Activated T-cell treated with anti-CD3 and anti-CD28 coated beads for 4 hours (primary cell): ENCODE results near the gene SLBP.

Source experiments
- DNase-seq: peaks from one replicate; pipeline ENCODE4 v3.0.0-alpha.2; 2020

SLBP gene

DNA sequence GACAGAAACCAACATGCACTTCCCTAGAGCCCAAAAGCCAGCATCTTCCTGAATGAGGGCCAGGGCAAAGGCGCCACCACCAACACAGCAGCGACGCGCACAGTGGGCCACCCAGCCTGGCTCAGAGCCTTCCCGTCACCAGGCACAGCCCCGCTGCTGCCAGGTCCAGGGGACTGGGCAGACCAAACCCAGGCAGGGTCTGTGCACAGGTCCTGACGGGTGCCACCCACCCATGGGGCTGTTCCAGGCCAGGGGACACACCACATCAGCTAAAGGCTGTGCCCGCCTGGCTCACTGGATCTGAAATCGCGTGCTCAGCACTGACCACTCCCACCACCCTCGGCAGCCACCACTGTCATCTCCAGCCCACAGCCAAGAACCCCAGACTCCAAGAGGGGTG lies 41.8 kb downstream of the SLBP start:
- no peak for DNase-seq

DNA sequence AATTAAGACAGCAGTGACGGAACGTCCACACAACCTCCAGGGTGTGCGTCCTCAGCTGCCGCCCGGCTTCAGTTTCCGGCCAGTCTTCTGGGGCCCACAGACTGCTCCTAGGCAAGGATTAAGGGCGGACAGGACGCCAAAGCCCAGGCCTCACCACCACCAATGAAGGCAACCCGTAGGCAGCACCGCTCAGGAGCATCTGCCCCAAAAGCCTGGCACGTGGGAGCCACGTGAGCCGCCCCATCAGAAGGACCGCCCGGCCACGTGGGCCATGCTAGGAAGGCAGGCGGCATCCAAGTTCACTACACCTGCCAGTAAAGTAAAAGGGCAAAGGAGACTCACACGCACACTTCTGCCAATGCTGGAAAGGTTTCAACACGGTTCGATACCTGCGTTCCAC lies 42.3 kb downstream of the SLBP start:
- DNase-seq: no peak

DNA sequence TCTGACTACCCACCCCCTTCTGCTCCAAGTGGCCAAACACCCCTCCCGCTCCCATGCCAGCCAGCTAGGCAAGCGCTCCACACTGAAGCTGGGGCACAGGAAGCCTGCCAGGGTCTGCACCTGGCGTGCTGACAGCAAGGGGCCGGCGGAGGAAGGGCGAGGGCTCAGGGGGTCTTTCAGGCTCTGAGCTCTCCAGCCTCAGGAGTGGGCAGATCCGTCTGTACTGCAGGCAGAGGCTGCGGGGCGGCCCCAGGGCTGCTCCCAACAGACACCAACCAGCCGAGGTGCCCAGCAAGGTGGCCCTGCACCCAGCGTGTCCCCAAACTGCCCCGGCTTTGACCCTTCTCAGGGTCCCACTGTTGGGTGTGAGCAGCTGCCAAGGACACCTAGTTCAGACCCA lies 42.8 kb downstream of the SLBP start:
- no peak for DNase-seq

DNA sequence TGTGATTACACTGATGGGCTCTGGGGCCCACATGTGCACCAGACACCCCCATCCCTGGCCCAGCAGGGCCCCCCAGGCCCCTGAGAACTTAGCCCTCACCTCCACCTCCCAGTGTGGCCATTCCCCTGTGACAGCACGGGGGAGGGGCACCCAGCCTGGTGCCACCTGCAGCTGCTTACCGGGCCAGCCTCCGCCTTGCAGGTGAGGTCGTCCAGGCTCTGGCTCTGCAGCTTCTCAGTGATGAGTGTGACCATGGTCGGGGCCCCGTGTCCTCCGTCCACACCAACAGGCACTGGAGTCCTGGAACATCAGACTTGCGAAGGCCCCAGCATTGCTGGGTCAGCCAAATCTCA lies 43.7 kb downstream of the SLBP start:
- no peak for DNase-seq

DNA sequence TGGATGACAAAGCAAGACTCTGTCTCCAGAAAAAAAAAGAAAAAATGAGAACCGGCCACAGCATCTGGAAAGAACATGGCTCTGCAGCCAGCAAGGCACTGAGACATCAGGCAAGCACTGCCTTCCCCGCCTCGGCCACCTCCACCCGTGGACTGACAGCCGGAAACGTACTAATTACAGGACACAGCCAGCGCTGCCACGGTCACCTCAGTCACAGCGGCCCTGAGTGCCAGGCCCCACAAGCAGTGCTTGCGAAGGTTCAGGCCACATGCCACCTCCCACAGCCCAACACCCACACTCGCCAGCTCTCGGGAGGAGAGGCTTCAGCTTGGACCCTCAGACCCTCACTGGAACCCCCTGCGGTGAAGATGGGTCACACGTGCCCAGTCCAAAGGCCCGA lies 44.8 kb downstream of the SLBP start:
- no peak for DNase-seq

DNA sequence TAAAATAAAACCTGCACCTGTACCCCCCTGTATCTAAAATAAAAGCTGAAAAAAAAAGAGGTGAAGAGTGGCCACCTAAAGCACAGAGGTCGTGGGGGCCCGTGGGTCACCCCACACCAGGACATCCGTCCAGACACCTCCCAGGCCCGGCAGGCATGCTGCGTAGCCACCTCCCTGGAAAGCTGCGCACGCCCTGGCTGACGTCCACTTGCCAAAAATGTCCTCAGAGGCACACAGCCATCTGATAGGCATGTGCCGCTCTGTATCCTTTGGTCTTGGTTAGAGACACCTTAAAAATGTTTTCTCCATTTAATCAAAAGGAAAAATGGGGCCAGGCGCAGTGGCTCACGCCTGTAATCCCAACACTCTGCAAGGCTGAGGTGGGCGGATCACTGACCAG lies 45.7 kb downstream of the SLBP start:
- no peak for DNase-seq

DNA sequence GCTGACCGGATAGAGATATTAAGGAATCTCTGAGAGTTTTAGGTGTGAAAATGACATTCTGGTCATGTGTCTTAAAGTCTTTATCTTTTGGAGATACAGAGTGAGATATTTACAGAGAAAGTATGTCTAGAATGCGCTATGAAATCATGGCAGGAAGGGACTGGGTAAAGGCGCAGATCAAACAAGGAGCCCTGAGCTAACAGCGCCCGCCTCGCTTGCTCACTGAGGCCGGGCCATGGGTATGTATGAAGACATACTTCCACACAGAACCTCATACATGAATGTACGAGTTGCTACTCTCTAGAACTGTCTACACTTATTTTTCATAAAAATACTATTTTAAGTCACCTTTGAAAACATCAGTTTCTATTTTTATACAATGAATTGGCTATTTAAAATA lies 48.0 kb downstream of the SLBP start:
- DNase-seq: no peak

DNA sequence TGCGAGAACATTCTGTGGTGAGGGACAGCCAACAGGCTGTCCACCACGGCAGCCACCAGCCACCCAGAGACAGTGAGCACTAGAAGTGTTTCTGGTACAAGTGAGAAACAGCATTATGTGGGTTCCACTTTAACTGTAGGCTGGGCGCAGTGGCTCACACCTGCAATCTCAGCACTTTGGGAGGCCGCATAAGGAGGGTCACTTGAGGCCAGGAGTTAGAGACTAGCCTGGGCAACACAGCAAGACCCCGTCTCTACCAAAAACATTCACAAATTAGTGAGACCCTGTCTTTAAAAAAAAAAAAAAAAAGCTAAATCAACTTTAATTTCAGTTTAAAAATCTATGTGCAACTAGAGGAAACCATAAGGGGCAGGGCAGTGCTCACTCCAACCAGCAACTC lies 48.6 kb downstream of the SLBP start:
- DNase-seq: no peak

DNA sequence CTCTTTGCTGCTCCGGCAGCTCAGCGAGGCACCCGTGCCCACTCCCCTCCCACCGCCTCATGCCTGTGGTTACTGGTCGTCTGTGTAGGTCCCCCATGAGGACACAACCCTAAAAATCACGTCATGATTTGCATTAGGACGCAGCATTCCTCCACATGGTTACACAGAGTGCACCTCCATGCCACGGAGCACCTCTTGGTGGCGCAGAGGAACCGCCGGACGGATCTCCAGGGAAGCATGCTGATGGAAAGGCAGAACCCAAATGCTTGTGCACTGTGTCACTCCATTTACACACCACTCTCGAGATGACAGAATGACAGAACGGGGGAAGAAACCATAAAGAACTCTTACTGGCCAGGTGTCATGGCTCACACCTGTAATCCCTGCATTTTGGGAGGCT lies 50.4 kb downstream of the SLBP start:
- DNase-seq: no peak

DNA sequence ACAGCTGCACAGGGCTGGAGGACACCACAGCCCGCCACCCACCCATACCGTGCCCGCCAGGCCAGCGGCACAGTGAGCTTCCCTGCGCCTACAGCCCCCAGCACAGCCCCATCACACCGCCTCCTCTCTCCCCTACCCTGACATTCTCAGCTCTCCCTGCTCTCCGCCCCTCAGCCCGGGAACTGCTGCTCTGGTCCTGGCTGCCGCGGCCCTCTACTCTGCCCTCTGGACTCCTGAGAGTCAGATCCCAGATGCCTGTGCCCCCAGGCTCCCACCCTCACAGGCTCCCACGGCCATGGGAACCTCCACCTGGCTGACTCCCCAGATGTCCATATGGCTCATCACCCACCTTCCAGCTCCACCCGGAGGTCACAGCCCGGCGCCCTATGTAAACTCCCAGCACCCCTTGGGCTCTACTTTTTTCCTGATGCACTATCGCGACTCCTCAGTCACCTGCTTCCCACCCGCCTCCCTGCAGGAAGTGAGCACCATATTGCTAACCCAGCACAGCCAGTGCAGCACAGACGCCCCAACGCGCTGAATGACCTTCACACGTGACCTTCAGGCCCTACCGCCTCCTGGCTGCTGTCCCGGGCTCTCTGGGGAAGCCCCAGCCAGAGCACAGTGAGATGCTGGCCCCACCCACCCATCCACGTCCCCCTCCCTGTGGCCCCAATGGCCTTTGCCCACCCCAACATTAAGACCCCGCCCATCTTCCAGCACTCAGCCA lies 51.0 kb downstream of the SLBP start:
- DNase-seq: no peak

DNA sequence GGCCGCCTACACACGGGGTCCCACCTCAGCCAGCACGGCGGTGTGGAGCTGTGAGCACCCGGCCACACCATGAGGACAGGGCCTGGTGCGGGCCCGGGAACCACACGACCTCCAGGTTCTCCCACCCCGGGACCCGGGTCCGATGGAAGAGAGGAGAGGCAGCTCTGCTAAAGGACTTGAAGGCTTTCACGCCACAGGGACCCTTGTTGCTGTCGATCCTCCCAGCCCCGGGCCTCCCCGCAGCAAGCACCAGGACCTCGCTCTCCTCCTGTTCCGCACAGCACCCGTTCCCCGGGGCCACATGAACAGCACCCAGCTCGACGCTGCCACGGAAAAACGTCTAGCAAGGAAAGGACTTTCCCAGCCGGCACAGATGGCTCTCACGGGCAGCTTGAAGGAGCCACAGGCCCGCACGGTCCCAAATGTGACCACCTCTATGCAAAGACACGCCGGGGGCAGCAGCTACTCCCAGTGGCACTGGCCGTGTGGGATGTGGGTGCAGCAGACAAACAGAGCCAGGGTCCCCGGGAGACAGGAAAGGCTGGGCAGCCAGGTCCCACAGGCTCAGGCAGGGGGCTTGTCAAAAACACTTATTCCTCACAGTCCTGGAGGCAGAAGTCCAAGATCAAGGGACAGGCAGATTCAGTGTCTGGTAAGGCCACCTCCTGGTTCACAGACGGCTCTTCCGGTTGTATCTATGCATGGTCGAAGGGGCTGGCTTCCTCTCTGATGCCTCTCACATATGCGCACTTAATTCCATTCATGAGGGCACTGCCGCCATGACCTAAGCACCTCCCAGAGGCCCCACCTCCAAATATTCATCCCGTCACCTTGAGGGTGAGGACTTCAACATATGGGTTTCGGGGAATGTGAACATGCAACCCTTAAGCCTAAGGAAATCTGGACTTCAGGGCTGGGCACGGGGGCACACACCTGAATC lies 52.7 kb downstream of the SLBP start:
- DNase-seq: no peak

DNA sequence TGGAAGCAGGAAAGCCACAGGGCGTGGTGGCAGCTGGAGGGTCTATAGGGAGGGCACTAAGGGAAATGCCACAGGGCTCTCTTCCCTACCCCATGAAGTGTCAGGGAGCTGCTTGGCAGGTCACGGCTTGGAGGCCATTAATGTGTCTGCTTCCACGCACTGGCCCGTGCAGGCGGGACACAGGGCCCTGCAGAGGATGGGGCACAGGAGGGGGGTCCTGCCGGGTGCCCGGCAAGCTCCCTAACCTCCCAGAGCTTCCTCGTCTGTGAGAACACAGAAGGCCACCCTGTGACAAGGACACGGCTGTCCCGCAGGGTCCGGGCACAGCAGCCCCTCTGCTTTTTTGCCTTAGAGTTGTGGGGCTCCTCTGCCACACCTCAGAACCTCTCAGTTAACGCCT lies 53.5 kb downstream of the SLBP start:
- no peak for DNase-seq

DNA sequence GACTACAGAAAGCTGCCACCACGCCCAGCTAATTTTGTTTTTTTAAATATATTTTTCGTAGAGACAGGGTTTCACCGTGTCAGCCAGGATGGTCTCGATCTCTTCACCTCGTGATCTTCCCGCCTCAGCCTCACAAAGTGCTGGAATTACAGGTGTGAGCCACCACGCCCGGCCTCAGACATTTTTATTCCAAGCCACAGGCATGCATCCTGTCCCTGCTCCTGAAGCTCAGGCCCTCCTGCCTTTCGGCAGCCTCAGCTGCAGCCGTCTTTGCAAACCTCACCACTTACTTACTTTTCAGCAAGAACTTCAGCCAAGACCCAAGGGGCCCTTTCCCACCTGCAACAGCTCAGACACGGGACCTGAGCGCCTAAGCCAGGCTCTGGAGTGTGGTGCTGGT lies 54.0 kb downstream of the SLBP start:
- no peak for DNase-seq

DNA sequence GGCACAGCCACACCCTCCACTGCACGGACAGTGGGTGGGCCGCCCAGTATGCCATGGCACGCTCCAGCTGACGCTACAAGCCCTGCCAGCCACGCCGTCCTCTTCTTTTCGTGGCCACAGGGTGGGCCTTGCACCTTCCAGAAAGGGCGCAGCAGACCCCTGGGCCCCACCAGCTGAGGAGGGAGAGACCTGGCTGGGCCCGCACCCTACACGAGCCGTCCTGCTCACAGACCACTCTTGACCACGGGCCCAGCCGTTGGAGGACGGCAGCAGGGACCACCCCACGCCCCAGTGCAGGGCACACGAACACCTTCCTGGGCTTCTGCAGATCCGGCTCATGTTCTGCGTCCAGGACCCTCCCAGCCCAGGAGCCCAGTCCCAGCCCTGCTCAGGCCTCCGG lies 55.1 kb downstream of the SLBP start:
- no peak for DNase-seq

DNA sequence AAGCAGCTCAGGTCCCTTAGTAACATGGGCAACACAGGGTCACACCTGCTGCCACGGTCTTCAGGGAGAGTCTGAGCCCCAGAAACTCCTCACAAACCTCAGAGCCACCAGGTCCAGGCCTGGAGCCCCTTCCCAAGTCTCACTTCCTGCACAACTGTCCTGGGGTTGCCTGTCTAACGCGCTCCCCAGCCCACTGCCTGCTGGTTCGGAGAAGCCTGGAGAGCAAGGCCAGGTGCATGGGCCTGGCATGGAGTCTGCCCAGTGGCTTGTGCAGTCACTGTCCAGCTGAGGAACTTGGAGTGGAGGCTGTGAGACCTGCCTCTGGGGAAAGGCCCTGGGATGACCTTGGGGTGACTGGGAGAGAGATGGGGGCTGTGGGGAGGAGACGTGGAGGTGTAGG lies 56.0 kb downstream of the SLBP start:
- no peak for DNase-seq

DNA sequence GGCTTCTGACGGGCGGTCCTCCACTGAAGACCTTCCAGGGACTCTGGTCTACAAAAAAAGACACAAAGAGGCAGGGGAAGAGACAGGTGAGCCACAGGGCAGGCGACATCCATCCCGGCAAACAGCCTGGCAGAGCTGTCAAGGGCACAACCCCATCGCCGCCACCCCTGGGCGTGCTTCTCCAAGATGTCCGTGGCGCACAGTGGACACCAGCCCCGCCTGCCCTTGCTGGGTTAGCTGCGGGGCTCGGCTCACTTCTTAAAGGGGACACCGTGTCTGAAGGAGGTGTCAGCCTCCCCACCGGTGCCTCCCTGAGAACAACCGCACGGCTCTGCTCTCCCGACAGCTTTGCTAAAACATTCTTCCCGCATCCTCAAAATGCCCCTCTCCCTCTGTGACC lies 56.4 kb downstream of the SLBP start:
- DNase-seq: no peak

DNA sequence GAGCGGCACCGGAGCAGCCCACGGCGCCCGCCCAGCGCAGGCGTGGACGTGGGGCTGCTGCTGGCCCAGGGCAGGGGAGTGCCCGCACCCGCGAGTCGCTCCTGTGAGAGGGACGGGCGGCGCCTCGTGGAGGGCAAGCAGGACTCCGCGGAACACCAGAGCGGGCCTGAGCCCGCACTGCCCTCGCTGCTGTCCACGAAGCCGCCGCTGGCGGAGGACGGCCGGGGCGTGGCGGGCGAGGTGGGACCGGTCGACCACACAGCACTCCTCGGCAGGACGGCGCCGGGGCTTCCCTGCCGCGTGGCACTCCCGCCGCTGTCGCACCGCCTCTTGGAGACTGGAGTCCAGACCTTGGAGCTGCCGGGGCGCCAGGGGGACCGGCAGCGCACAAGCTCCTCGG lies 57.0 kb downstream of the SLBP start:
- no peak for DNase-seq

DNA sequence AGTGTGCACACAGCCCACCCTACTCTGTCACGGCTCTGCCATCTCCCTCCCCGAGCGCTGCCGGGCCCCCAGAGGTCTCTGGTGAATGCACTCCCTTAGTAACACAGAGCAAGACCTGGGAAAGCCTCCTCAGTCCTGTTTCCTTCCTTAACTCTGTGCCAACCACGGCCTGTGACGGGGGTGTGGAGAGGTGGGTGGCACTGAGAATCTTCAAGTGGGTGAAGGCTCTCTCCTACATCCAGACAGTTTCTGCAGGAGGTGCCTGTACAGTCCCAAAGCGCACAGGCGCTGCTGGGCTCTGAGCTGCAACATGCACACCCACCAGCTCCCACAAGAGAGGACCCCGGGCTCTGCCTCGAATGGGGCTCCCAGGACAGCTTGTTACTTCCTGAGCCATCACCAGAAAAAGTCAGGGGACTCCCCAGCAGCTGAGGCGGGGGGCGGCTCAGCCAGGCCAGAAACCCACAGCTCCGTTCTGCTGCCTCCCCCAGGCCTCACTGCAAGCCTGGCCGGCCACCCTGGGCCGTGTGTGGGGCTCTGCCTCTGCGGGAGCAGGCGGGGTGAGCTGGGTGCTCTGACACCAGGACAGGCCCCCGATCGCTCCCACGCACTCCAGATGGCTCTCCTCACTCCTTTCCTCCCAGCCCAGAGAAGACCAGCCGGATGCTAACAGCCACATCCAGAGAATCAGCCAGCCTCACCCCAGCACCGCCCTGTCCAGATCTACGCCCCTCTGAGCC lies 57.7 kb downstream of the SLBP start:
- DNase-seq: no peak

DNA sequence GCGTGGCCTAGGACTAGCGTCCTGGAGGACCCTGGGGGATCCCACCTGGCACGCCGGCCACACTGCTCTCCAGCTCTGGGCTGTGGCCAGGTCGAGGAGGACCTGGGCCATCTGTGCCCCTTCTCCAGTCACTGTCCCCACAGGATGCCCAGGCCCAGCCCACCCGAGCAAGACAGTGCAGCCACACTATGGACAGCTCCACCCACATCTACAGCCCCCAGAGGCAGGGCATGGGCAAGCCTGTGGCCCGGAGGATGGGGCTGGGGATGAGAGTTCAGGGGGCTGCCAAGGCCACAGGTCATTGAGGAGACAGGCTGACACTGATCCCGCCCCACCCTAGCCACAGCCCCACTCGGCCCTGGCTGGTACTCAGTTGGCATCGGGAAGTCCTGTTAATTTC lies 58.3 kb downstream of the SLBP start:
- DNase-seq: no peak

DNA sequence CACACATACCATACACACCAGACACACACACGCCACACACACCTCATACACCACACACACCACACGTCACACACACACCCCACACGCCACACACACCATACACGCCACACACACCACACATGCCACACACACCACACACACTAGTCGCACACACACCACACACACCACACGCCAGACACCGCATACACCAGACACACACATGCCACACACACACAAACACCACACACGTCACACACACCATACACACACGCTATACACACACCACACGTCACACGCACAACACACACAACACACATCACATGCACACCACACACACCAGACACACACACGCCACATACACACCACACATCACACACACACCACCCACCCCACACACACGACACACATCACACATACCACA lies 60.0 kb downstream of the SLBP start:
- no peak for DNase-seq

DNA sequence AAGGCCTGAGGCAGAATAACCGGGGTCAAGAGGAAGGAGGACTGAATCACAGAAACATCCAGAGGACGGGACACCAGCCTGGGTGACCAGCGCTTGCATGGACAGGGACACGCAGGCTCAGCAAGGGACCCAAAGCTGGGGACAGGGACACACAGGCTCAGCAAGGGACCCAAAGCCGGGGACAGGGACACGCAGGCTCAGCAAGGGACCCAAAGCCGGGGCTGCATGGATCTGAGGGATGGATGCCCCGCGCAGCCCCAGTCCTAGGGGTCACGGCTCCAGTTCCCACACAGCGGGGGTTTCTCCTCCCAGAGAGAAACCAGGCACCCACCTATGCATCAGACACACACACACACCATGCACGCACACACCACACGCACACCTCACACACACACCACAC lies 60.5 kb downstream of the SLBP start:
- DNase-seq: no peak

DNA sequence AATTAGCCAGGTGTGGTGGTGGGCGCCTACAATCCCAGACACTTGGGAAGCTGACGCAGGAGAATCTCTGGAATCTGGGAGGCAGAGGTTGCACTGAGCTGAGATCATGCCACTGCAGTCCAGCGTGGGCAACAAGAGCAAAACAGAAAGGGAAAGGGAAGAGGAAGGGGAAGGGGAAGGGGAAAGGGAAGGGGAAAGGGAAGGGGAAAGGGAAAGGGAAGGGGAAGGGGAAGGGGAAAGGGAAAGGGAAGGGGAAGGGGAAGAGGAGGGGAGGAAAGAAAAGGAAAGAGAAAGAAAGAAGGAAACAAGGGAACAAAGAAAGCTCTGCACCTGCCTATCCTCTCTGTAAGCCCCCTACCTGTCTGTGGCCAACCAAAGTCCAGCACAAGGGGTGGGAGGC lies 63.2 kb downstream of the SLBP start:
- no peak for DNase-seq

DNA sequence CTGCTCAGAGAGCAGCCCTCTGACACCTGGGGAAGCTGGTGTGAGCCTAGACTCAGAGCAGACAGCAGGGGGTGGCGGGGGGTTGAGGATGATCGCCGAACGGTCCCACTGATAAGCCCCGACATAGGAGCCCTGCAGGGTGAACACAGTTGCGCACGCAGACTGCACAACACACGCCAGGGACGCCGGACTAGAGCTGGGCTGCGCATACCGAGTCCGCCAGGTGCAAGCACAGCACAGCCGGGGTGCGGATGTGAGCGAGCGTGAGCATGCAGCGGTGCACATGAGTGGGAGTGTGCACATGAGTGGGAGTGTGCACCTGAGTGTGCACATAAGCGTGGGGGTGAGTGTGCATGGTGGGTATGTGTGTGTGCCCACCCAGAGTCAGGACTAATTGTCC lies 64.7 kb downstream of the SLBP start:
- no peak for DNase-seq

DNA sequence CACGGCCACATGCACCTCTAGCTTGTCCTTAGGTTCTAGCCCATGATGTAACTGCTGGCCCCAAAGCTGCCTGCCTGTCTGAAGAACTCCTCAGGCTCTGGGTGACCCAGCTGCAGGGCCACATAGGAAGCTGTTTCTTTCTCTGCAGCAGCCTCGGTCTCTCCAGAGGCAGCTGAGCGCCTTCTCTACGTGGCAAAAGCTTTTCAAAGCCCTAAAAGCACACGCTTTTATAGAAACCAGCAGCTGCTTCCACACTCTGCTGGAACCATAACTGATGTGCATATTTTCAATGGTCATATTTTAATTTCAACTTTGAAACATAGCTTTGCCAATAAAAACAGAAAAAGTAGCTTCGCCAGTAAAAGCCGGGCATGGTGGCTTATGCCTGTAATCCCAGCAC lies 65.4 kb downstream of the SLBP start:
- no peak for DNase-seq
